Posterior cingulate gyrus (tissue), 11 donors: Measurements from ENCODE around the gene KCNC4.

ENCODE experiments used
- DNase-seq, 10 donors: peaks; one replicate each; pipeline versions ENCODE4 v3.0.0 to v3.0.0-alpha.2; 2020 to 2021; ENCODE audit warnings: mixed read lengths in 3 of 10
- intact Hi-C: fragments of 100-400 bp; cut with DNase I; formaldehyde crosslinking; loops from one replicate; pipeline ENCODE4 v1.15.1; 2023

Gene KCNC4

DNA sequence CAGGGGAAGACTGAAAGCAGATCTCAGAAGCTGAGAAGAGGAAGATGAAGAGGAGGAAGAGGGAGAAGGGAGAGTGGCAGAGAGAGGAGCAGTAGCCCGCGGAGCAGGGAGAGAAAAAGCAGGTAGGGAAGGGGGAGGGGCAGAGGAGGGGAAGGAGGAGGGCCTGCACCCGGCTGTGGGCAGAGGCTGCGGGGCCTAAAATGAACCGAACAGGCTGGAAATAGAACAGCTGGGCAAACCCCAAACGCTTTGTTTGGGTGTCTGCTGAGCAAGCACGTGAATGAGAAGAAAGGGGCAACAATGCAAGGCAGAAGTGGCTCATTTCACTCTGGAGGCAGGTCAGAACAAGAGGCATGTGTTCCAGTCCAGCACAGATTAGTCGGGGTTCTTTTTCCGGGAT is 33.5 kb downstream of the KCNC4 start:
- intact Hi-C loops, result no loop called here
- DNase-seq, result peak in 1 of 10 donors; percentile 79

DNA sequence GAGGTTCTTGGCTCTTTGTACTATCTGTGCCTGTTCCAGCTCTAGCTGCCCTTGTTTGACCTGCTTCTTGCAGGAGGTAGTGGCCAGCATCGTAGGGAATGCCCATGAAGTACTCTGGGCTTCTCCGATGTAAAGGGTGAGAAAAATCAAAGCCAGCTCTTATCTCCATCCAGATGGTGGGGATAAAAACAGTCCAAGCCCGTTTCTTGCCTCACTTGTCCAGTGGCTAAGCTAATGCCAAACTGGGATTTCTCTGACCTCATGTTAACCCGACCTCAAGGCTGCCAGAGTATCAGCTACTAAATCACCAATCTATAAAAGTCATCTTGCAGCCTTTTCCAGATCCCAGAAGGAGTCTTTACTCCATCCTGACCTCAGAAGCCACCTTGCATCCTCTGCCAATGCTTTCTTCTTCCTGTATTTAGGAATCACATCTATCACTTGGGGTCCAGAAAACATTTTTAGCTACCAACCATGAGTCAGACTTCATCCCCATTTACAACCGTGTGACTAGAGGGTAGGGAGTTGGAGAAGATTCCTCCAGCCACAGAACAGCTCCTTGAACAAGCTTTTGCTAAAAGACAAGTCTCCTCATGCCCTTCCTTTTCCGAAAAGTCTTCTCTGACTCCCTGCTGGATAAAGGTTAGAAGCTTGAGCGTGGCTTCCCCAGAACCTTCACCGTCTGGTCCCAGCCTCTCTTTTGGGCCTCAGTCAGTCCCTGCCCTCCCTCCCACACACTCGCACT is 35.9 kb downstream of the KCNC4 start:
- intact Hi-C loops, result no loop called here
- peak in 1 of 10 donors; percentile 12 for DNase-seq

- no peak for DNase-seq
- intact Hi-C loops, result no loop called here
Observed at GRCh38 chr1:110248746-110249145, 38.6 kb downstream of the KCNC4 start.

GRCh38 chr1:110249256-110249655 is 39.1 kb downstream of the KCNC4 start:
- peak in 1 of 10 donors; percentile 85 for DNase-seq
- intact Hi-C loops, result no loop called here

- DNase-seq, result peak in 1 of 10 donors; percentile 12
- intact Hi-C loops, result no loop called here
Observed at GRCh38 chr1:110250008-110250407, 39.9 kb downstream of the KCNC4 start.

- intact Hi-C loops, result no loop called here
- DNase-seq, result peak in 1 of 10 donors; percentile 41
Observed at GRCh38 chr1:110250749-110251148, 40.6 kb downstream of the KCNC4 start.

DNA sequence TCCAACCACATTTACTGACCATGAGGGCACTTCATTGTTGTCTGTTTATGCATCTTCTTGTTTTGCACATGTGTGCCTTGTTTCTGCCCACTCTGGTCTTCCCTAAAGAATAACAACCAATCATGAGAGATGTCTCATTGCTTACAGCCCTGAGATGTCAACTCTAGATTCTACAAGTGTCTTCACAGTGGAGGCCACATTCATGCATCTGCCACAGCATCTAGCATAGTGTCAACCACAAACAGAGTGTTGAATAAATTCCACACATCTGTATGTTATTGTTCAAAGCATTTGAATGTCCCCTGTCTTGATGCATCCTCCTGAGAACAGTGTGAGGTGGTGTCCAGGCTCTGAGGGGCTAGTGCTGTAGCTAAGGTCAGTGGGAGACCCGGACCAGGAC is 43.1 kb downstream of the KCNC4 start:
- DNase-seq, result peak in 1 of 10 donors; percentile 4
- intact Hi-C loops, result no loop called here

- DNase-seq, result peak in 1 of 10 donors; percentile 33
- intact Hi-C loops, result no loop called here
Observed at GRCh38 chr1:110254604-110255391, 44.7 kb downstream of the KCNC4 start.

DNA sequence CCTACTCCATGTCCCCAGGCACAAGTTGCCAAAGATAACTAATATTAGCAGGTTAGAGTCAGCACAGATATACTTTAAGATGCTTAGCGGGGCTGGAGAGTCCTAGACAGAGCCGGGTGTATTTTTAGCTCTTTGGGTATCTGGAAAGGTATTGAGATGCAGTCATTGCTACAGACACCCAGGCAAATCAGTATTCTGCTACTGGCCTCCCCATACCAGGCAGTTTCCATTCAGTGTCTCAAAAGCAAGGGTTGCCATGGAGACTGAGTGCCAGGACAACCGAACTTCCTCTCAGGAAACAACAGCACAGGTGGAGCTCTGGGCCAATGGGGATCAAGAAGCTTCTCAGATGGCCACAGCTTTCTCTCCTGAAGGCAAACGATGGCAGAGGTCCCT is 45.3 kb downstream of the KCNC4 start:
- peak in 7 of 10 donors; percentile 45 to 94 (median 63) for DNase-seq
- intact Hi-C loops, result no loop called here

GRCh38 chr1:110258734-110259133 is 48.6 kb downstream of the KCNC4 start:
- intact Hi-C loops, result no loop called here
- peak in 1 of 10 donors; percentile 31 for DNase-seq

GRCh38 chr1:110259770-110260169 is 49.7 kb downstream of the KCNC4 start:
- DNase-seq, result peak in 1 of 10 donors; percentile 50
- intact Hi-C loops, result no loop called here
